Measurements from ENCODE around the gene EIF3J.

- TF ChIP-seq EP300 (IDR thresholded peaks at IDR 0.05) (no peak), CTCF (IDR thresholded peaks at IDR 0.05) (no peak), POLR2AphosphoS5 (IDR thresholded peaks at IDR 0.05) (no peak)
These were observed 29.2 kb downstream of the EIF3J start for GRCh38 chr15:44566155-44566540.
